ENCODE data around the gene DPEP3.

Gene DPEP3

DNA sequence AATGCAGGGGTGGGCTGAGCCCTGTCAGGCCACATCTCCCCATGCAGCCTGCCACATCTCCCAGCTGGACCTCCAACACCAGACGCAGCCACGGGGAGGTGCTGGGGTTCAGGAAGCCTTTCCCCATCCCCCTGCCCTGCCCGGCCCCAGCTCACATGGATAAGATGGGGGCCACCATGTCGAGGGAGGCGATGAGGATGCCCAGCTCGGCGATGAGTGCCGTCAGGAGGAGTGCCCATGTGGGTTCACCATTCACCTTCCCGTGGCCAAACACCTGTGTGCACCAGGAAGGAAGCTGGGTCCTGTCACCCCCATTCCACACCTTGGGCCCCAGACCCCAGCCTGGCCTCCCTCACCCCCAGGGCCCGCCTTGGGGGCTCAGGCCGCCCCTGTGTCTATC lies 30.7 kb downstream of the DPEP3 start:
- Histone ChIP-seq H3K4me3 (IDR thresholded peaks at IDR 0.05; ENCODE audit: insufficient read depth, low read depth, low read length) (no peak overlapping the region), H3K9ac (no peak overlapping the region), H3K27me3 (ENCODE audit: insufficient read depth, low read depth) (no peaks in the 10 kb centered on the region), H3K36me3 (ENCODE audit: insufficient read depth) (no peaks in the 10 kb centered on the region), H3K79me2 (ENCODE audit: insufficient read depth, low read depth) (no peaks in the 10 kb centered on the region), H3K4me2 (no peak overlapping the region), H3K4me1 (ENCODE audit: low read depth, poor library complexity, severe bottlenecking) (no peaks in the 10 kb centered on the region), H3K27ac (no peak overlapping the region), H2AFZ (ENCODE audit: low read depth) (no peak overlapping the region), H4K20me1 (ENCODE audit: insufficient read depth) (no peaks in the 10 kb centered on the region)
- TF ChIP-seq, protein P1, sequence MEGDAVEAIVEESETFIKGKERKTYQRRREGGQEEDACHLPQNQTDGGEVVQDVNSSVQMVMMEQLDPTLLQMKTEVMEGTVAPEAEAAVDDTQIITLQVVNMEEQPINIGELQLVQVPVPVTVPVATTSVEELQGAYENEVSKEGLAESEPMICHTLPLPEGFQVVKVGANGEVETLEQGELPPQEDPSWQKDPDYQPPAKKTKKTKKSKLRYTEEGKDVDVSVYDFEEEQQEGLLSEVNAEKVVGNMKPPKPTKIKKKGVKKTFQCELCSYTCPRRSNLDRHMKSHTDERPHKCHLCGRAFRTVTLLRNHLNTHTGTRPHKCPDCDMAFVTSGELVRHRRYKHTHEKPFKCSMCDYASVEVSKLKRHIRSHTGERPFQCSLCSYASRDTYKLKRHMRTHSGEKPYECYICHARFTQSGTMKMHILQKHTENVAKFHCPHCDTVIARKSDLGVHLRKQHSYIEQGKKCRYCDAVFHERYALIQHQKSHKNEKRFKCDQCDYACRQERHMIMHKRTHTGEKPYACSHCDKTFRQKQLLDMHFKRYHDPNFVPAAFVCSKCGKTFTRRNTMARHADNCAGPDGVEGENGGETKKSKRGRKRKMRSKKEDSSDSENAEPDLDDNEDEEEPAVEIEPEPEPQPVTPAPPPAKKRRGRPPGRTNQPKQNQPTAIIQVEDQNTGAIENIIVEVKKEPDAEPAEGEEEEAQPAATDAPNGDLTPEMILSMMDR (conservative IDR thresholded peaks at IDR 0.05; ENCODE audit: low read depth, low read length) = no peak

DNA sequence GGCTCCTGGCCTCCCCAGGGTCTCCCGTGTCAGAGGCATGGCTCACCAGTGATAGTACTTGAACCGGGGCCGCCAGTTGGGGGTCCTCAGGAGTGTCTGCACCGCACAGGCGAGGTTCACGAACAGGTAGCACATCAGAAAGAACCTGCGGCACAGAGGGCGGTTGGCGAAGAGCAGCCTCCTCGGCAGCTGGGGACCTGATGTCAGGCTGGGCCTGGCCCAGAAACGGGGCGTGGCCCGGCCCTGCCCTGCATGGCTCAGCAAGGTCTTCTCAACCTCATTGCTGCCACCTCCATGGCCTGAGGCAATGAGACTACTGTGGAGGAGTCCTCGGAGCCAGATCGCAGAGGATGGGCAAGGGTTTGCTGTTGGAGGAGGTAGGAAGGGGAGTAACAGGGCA lies 32.3 kb downstream of the DPEP3 start:
- Histone ChIP-seq H3K36me3 (ENCODE audit: insufficient read depth) (no peaks in the 10 kb centered on the region), H3K4me1 (ENCODE audit: low read depth, poor library complexity, severe bottlenecking) (no peaks in the 10 kb centered on the region), H4K20me1 (ENCODE audit: insufficient read depth) (no peaks in the 10 kb centered on the region)

DNA sequence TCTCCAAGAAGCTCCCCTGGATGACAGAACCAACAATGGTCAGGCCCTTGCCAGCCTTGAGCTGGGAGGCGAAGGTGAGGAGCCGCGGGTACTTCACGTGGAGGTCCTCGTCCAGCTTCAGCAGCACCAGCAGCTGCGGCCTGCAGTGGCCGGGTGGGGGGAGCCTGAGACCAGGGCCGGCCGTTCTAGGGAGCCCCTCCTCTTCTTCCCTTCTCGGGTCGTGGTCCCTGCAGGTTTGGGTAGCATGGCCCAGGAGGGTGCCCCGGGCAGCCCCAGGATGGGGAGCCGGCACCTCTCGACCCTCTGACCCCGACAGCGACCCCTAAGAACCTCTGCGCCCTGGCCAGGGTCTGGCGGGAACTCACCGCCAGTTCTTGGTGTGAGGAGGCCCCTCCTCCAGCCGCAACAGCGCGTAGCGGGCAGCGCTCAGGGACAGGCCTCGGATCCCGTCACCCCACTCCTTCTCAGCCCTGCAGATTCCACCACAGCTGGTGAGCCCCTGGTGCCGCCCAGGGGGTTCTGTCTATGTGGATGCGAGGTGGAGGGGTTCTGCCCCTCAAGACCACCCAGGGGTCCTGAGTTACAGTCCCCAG lies 33.2 kb downstream of the DPEP3 start:
- H2AFZ ChIP-seq (ENCODE audit: low read depth) = no peak overlapping the region
- no peaks in the 10 kb centered on the region for H3K79me2 ChIP-seq (ENCODE audit: insufficient read depth, low read depth)
- no peak overlapping the region for H3K4me2 ChIP-seq
- TF ChIP-seq, protein P1 (conservative IDR thresholded peaks at IDR 0.05; ENCODE audit: low read depth, low read length) = no peak
- H3K27me3 ChIP-seq (ENCODE audit: insufficient read depth, low read depth) = no peaks in the 10 kb centered on the region
- no peaks in the 10 kb centered on the region for H3K36me3 ChIP-seq (ENCODE audit: insufficient read depth)
- H3K4me3 ChIP-seq (IDR thresholded peaks at IDR 0.05; ENCODE audit: insufficient read depth, low read depth, low read length) = no peak overlapping the region
- H4K20me1 ChIP-seq (ENCODE audit: insufficient read depth) = no peaks in the 10 kb centered on the region
- no peak overlapping the region for H3K27ac ChIP-seq
- no peaks in the 10 kb centered on the region for H3K4me1 ChIP-seq (ENCODE audit: low read depth, poor library complexity, severe bottlenecking)
- H3K9ac ChIP-seq = no peak overlapping the region

More for the DNA sequence above, 32.3 kb downstream of the DPEP3 start:
- Histone ChIP-seq H3K9ac (no peak overlapping the region), H2AFZ (ENCODE audit: low read depth) (no peak overlapping the region), H3K4me3 (IDR thresholded peaks at IDR 0.05; ENCODE audit: insufficient read depth, low read depth, low read length) (no peak overlapping the region), H3K79me2 (ENCODE audit: insufficient read depth, low read depth) (no peaks in the 10 kb centered on the region), H3K27me3 (ENCODE audit: insufficient read depth, low read depth) (no peaks in the 10 kb centered on the region), H3K4me2 (no peak overlapping the region), H3K27ac (no peak overlapping the region)
- TF ChIP-seq, protein P1 (conservative IDR thresholded peaks at IDR 0.05; ENCODE audit: low read depth, low read length) = no peak

DNA sequence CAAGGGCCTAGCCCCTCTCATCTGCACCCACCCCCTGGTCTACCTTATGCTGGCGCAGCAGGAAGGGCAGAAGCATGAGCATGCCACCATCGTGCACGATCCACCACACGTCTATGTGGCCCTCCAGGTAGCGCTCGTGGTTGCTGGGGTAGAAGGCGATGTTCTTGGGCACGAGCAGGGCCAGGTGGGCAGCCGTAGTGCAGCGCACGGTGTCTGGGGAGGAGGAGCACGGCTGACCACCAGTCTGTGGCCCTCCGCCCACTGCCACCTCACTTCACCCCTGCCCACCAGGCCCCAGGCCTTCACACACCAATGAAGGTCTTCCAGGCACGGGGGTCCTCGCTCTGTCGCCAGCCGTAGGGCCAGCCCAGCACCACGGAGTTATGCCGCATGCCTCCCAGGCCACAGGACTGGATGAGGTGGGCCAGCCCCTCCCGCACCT lies 34.1 kb downstream of the DPEP3 start:
- H4K20me1 ChIP-seq (ENCODE audit: insufficient read depth) = no peaks in the 10 kb centered on the region
- no peaks in the 10 kb centered on the region for H3K27me3 ChIP-seq (ENCODE audit: insufficient read depth, low read depth)
- H3K4me2 ChIP-seq = no peak overlapping the region
- H3K36me3 ChIP-seq (ENCODE audit: insufficient read depth) = no peaks in the 10 kb centered on the region
- H3K4me1 ChIP-seq (ENCODE audit: low read depth, poor library complexity, severe bottlenecking) = no peaks in the 10 kb centered on the region
- H2AFZ ChIP-seq (ENCODE audit: low read depth) = no peak overlapping the region
- TF ChIP-seq, protein P1 (conservative IDR thresholded peaks at IDR 0.05; ENCODE audit: low read depth, low read length) = no peak
- H3K4me3 ChIP-seq (IDR thresholded peaks at IDR 0.05; ENCODE audit: insufficient read depth, low read depth, low read length) = no peak overlapping the region
- no peaks in the 10 kb centered on the region for H3K79me2 ChIP-seq (ENCODE audit: insufficient read depth, low read depth)
- H3K9ac ChIP-seq = no peak overlapping the region
- H3K27ac ChIP-seq = no peak overlapping the region

Measured in KMS-11 (cell line).